NOMO-1 (cell line): Measurements from ENCODE around the gene EPB41L1.

Experiments
- DNase-seq, 2 experiments: peaks; one replicate each; lab custom pipeline; 2025; ENCODE audit not compliant: unreplicated experiment in 2 of 2; lab: John Stamatoyannopoulos, UW

The EPB41L1 gene

DNA sequence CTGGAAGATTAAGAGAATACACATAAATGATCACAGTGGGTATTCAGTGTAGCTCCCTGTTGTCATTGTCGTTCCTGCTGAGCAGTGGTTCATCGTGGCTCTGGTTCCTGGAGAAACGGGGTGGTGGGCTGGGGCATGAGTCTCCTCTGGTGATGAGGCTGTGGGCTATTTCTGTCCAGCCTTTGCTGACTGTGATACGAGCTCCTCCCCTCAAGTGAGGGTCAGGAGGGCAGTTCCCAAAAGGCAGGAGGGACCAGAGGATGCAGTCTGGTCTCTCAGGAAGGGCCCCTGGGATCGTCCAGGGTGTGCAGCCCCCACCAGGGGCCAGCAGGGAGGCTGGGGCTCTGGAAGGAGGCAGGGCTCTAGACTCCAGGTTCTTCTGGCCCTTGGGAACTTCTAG is 120.5 kb downstream of the EPB41L1 start:
- DNase-seq = no peak

DNA sequence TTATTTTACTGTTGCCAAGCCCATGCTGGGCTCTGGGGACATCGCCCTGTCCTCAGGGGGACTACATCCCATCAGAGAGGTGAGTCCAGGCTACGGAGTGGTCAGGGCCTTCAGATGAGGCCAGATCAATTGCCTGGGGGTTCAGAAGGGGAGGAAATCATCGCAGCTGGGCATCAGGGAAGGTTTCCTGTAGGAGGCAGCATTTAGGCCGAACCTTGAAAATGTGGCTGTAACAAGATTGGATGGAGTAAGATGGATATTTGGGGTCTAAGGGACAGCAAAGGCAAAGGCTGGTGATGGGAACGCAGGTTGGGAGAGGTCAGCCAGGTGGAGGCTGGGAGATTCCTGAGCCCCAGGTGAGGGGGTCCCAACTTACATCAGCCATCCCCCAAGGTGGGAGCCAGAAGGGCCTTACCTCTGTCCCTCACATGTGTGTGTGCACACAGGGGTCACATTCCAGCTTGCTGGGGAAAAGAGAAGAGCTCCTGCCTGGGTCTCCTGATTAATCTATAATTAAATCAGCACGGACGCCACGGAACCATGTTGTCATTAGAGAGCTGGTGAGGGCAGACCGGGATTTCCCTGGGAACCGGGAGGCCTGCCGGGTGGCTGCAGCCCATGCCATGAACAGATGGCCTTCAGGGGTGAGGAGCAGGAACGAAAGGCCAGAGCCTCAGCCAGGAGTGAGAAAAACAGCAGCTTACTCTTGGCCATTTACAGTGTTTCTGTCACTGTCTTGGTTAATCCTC is 121.1 kb downstream of the EPB41L1 start:
- DNase-seq = no peak

DNA sequence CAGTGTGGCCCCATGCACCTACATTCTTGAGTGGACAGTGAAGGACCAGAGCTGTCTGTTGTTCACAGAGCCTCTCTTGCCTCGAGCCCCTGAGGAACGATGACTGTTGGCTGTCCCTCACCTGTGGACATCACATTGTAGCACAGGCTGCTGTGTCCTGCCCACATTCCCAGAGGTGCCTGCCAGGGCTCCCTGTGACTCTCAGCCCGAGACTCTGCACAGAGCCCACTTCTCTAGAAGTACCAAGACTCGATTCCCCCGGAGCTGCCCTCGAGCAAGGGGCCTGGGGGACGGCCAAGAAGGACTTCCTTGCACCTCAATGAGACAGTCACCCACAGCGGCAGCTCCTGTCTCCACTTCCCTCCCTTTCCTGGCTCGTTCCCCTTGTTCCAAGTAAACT is 123.0 kb downstream of the EPB41L1 start:
- no peak for DNase-seq

DNA sequence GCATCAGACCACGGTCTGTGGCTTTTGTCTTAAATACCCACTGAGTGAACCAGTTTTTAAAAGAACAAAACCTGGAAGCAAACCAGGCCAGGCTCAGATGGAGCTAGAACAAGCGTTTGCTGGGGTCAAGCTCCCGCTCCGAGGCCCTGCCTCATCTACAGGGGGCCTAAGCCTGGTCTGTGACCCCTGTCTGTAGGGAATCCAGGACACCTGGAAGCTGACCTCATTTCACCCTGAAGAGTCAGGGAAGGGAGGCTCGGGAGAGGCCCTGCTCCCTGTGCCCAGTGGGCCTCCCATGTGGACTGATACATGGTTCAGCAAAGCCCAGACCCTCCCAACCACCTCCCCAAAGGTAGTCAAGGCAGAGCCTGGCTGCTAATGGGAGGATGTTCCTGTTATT is 124.8 kb downstream of the EPB41L1 start:
- DNase-seq = no peak

DNA sequence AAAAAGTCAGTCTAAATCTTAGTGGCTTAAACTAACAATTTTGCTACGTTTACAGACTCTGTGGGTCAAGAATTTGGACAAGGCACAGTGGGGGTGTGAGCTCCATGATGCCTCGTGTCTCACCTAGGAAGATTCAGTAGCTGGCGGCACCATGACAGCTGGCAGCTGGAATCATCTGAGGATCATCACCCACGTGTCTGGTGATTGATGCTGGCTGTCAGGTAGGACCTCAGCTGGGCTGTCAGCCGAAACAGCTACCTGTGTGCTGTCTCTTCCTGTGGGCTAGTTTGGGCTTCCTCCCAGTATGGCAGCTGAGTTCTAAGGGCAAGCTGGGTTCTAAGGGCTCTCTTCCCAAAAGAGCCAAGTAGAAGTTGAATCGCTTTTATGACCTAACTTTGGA is 125.2 kb downstream of the EPB41L1 start:
- no peak for DNase-seq

DNA sequence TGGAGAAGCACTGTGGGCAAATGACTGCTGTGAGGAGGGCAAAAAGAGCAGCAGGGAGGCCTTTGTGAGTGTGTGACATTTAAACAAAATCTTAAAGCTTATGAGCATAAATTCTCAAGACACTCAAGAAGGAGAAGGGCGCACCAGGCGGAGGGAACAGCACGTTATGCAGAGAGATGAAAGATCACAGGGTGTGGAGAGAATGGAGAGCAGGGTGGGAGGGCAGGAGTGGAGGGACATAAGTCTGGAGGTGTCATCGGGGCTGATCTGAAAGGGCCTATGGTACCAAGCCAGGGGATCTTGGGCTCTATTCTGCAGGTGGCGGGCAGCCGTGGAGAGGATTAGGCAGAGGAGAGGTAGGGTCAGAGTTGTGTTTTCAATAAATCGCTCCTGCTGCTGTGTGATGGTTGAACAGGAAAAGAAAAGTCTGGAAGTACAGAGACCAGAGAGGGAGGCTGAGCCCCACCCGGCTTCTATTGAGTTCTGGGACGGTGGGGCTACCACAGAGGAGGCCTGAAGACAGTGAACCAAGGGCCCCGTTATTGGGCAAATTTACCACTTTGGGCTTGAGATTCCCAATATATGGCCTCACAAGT is 127.3 kb downstream of the EPB41L1 start:
- no peak for DNase-seq
